Stimulated activated CD8-positive, alpha-beta memory T cell treated with anti-CD3 and anti-CD28 coated beads, Interleukin-15, amount 100 ng/mL, for 24 hours (primary cell): Measurements from ENCODE around the gene CYTH2.
"Not testable (repeated sequence)": the region's sequence is repeated elsewhere in the genome, so short reads cannot be mapped to it uniquely, and the experiment has no call there.

Experiments used
- DNase-seq: peaks from one replicate; pipeline ENCODE4 v3.0.0-alpha.2; 2020; ENCODE audit warnings: low read depth

The CYTH2 gene

GRCh38 chr19:48512504-48513288 is 43.5 kb downstream of the CYTH2 start:
- DNase-seq: no peak

DNA sequence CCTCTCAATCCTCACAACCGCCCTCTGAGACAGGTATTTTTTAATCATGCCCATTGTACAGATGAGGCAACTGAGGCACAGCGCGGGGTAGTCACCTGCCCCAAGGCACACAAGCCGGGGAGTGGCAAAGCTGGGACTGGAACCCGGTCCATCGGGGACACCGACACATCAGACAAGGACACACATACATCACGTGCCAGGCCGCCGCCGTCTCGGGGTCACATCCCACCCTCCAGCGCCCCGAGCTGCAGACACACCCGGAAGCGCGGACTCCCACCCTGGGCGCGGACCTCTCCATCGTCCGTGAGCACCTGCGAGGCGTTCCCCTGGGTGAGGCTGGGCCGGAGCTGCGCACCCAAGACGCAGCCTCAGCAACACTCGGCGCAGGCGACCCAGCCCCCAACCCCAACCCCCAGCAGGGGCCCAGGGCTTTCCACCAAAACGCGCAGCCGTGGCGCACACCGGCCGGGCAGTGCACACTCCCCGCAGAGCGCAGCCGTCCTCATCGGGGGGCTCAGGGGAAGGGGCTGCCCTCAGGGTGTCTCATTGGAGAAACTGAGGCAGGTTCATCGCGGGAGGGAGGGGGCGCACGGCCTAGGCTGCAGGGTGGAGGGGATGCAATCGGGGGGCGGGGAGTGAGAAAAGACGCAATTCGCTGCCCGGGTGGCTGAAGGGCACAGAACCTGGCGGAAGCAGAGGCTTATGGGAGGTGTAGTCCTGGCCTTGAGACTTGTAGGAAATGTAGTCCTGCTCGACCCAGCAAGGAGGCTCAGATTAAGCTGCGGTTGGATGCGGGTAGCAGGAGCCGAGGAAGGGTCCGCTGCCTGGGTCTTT is 44.3 kb downstream of the CYTH2 start:
- DNase-seq: peak; percentile 32

GRCh38 chr19:48514123-48514458 is 44.9 kb downstream of the CYTH2 start:
- DNase-seq: no peak

DNA sequence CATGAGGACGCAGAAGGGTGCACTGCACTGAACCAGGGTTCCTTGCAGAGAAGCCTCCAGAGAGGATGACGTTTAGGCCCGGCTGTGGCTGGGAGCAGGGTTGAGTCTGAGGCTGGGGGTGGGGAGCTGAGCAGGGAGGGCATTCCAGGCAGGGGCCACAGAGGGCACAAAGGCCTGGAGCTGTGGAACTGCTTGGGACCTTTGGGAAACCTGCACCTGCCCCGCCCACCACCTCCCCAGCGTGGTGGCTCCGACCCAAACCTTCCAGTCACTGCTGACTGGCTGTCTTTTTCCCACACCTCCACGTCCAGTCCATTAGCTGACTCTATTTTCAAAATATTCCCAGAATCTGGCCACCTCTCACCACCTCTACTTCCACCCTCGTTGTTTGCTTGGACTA is 47.4 kb downstream of the CYTH2 start:
- DNase-seq: no peak

GRCh38 chr19:48518207-48518606 is 49.0 kb downstream of the CYTH2 start:
- no peak for DNase-seq

- not testable (repeated sequence) for DNase-seq
Observed at GRCh38 chr19:48519426-48519825, 50.3 kb downstream of the CYTH2 start.

DNA sequence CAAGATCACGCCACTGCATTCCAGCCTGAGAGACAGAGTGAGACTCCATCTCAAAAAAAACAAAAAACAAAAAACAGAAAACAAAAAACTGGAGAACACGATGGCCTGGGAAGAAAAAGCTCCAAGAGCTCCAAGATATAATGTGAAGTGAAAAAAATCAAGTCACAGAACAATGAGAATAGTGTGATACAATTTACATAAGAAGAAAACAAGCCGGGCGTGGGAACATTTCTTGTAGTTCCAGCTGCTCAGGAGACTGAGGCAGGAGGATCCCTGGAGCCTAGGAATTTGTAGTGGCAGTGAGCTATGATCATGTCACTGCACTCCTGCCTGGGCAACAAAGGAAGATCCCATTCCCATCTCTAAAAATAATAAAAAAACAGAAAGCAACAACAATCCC is 51.0 kb downstream of the CYTH2 start:
- no peak for DNase-seq

- no peak for DNase-seq
Observed at GRCh38 chr19:48524221-48524620, 55.1 kb downstream of the CYTH2 start.

DNA sequence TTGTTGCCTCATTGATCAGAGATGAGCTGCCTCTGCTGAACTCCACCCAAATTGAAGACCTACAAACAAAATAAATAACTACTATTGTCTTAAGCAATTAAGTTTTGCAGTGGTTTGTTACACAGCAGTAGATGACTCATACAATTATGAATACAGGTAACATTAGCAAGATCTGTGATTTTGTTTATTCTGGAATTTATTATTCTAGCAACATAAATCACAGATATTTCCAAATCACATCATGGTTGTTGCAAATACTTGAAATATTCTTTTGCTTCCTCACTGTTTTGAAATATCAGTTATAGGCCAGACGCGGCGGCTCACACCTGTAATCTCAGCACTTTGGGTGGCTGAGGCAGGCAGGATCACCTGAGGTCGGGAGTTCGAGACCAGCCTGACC is 55.6 kb downstream of the CYTH2 start:
- DNase-seq: no peak

GRCh38 chr19:48529156-48529555 is 60.0 kb downstream of the CYTH2 start:
- DNase-seq: no peak

- no peak for DNase-seq
Observed at GRCh38 chr19:48530066-48530720, 61.0 kb downstream of the CYTH2 start.

DNA sequence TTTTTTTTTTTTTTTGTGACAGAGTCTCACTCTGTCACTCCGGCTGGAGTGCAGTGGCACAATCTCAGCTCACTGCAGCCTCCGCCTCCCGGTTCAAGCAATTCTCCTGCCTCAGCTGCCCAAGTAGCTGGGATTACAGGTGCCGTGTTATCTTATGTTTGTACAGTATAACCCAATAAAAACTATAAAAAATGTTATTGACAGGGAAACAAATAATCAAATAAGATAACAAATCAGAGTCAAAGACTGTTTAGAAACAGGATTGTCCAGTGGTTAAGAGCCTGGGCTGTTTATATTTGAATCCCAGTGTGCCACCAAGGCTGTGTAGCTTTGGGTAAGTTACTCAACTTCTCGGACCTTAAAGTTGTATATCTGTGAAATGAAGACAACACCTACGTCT is 61.6 kb downstream of the CYTH2 start:
- no peak for DNase-seq
